Muscle of back (tissue), 11 donors: ENCODE measurements around the gene TBX20. TPM values are rescaled to one million over a fixed set of nuclear protein-coding genes. Genes with fewer than 3 reads are reported as not detected.
"Not testable (repeated sequence)": the region's sequence is repeated elsewhere in the genome, so short reads cannot be mapped to it uniquely, and the experiment has no call there.

Source experiments
- DNase-seq, 3 donors: peaks; one replicate each; pipeline versions ENCODE4 v3.0.0 to v3.0.0-alpha.2; 2013
- polyA plus RNA-seq, 10 donors: library from polyadenylated mRNA; unstranded; fragments of 120-200 nt; gene quantifications; one replicate each; pipeline ENCODE4 v1.2.1, GENCODE V29; 2013; ENCODE audit not compliant: insufficient read length in 10 of 10

TBX20 gene
- polyA plus RNA-seq, 10 donors: not detected

GRCh38 chr7:35172131-35172530 lies 81.8 kb downstream of the TBX20 start:
- DNase-seq: not testable (repeated sequence)

GRCh38 chr7:35167658-35168057 lies 86.2 kb downstream of the TBX20 start:
- DNase-seq: not testable (repeated sequence)

- not testable (repeated sequence) for DNase-seq
Measured at GRCh38 chr7:35167158-35167557, 86.7 kb downstream of the TBX20 start.

- not testable (repeated sequence) for DNase-seq
Measured at GRCh38 chr7:35161059-35161740, 92.7 kb downstream of the TBX20 start.

Other genes with a start within 250 kb of the TBX20 start
- 10 to 100 TPM; 18.4 to 36.9 (median 21.5) TPM for gene DPY19L1, start 216.6 kb downstream of the TBX20 start, polyA plus RNA-seq